SU-DHL-6 (cell line): ENCODE results near the gene M6PR.

ENCODE experiments used
- EZH2phosphoT487 ChIP-seq: fragments of 200-600 bp; sonication (generic), shearing (Covaris generic); conservative IDR thresholded peaks from 2 replicates; pipeline ENCODE4 v1.6.1; 2018; ENCODE audit warnings: mild to moderate bottlenecking, antibody characterized with exemption, low read length, moderate library complexity, mixed read lengths
- TF ChIP-seq, protein P1 (sequence below): fragments of 200-600 bp; sonication (generic); IDR thresholded peaks from one replicate; pipeline ENCODE4 v1.5.1; 2017; ENCODE audit warnings: antibody characterized with exemption, mild to moderate bottlenecking, low read length, moderate library complexity; ENCODE audit not compliant: insufficient read depth, poor library complexity, severe bottlenecking

DNA sequence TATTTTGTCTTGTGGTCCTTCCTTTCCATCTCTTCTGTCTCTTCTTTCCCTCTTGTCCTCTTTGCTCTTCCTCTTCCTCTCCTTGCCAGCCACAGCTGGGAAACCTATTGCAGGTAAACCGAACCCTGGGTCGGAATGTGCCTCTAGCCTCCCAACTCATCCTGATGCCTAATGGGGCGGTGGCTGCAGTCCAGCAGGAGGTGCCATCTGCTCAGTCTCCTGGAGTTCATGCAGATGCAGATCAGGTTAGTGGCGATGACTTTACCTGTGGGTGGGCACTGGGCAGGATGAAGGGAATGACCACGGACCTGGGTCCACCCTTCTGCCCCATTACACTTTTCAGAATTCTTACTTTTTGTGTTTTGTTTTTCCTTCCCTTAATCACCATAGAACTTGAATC lies 26.9 kb downstream of the M6PR start:
- TF ChIP-seq, protein P1, sequence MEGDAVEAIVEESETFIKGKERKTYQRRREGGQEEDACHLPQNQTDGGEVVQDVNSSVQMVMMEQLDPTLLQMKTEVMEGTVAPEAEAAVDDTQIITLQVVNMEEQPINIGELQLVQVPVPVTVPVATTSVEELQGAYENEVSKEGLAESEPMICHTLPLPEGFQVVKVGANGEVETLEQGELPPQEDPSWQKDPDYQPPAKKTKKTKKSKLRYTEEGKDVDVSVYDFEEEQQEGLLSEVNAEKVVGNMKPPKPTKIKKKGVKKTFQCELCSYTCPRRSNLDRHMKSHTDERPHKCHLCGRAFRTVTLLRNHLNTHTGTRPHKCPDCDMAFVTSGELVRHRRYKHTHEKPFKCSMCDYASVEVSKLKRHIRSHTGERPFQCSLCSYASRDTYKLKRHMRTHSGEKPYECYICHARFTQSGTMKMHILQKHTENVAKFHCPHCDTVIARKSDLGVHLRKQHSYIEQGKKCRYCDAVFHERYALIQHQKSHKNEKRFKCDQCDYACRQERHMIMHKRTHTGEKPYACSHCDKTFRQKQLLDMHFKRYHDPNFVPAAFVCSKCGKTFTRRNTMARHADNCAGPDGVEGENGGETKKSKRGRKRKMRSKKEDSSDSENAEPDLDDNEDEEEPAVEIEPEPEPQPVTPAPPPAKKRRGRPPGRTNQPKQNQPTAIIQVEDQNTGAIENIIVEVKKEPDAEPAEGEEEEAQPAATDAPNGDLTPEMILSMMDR: no peak
- no peak for TF ChIP-seq EZH2phosphoT487
